ENCODE data around the gene GALNT6.
A peak's percentile ranks its signal among the peaks of the same experiment; 100 is the strongest.

GALNT6 gene

DNA sequence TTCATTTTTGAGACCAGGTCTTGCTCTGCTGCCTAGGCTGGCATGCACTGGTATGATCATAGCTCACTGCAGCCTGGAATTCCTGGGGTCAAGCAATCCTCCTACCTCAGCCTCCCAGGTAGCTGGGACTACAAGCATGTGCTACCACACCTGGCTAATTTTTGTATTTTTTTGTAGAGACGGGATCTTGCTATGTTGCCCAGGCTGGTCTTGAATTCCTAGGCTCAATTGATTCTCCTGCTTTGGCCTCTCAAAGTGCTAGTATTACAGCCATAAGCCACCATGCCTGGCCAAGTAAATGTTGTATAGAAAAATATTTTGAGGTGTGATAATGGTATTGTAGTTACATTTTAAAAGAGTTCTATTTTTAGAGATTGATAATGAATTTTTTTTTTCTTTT is 79.8 kb downstream of the GALNT6 start:
- no peak overlapping the region for H3K4me3 ChIP-seq (ENCODE audit: low read depth in 1 of 2, low read length in 2 of 2)
- peaks cover 0 to 3% of the 10 kb centered on the region in 2 donors for H3K4me1 ChIP-seq (ENCODE audit: control insufficient read depth in 1 of 2, insufficient read depth in 2 of 2, low read length in 2 of 2)
- no peaks in the 10 kb centered on the region for H3K9me3 ChIP-seq (ENCODE audit: control insufficient read depth in 1 of 2, low read length in 2 of 2)
- no peak overlapping the region for H3K27ac ChIP-seq (ENCODE audit: low read length)
- no peaks in the 10 kb centered on the region for H3K36me3 ChIP-seq (ENCODE audit: control insufficient read depth in 1 of 2, insufficient read depth in 2 of 2, low read length in 2 of 2)
- H3K27me3 ChIP-seq (ENCODE audit: low read depth, low read length): no peaks in the 10 kb centered on the region

GRCh38 chr12:51307655-51308593 is 83.3 kb downstream of the GALNT6 start:
- no peaks in the 10 kb centered on the region for H3K9me3 ChIP-seq (ENCODE audit: control insufficient read depth in 1 of 2, low read length in 2 of 2)
- no peaks in the 10 kb centered on the region for H3K27me3 ChIP-seq (ENCODE audit: low read depth, low read length)
- H3K4me1 ChIP-seq (ENCODE audit: control insufficient read depth in 1 of 2, insufficient read depth in 2 of 2, low read length in 2 of 2): peaks cover 0 to 3% of the 10 kb centered on the region in 2 donors
- H3K36me3 ChIP-seq (ENCODE audit: control insufficient read depth in 1 of 2, insufficient read depth in 2 of 2, low read length in 2 of 2): no peaks in the 10 kb centered on the region
- H3K27ac ChIP-seq (ENCODE audit: low read length): peak overlapping the region; percentile 49
- no peak overlapping the region for H3K4me3 ChIP-seq (ENCODE audit: low read depth in 1 of 2, low read length in 2 of 2)

DNA sequence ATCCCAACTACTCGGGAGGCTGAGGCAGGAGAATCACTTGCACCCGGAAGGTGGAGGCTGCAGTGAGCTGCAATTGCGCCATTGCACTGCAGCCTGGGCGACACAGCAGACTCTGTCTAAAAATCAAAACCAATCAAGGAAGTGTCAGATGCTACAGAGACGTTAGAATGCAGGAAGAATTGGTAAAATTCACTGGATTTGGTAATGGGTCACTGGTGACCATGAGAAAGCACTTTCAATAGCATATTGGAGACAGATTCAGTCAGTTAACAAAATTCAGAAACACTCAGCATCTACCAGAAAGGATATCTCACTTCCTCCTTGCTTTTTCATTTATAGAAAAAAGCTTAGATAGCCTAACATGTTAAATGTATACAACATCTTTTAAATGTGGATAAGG is 84.7 kb downstream of the GALNT6 start:
- peaks cover 0 to 3% of the 10 kb centered on the region in 2 donors for H3K4me1 ChIP-seq (ENCODE audit: control insufficient read depth in 1 of 2, insufficient read depth in 2 of 2, low read length in 2 of 2)
- H3K4me3 ChIP-seq (ENCODE audit: low read depth in 1 of 2, low read length in 2 of 2): no peak overlapping the region
- H3K27ac ChIP-seq (ENCODE audit: low read length): no peak overlapping the region
- H3K27me3 ChIP-seq (ENCODE audit: low read depth, low read length): no peaks in the 10 kb centered on the region
- no peaks in the 10 kb centered on the region for H3K9me3 ChIP-seq (ENCODE audit: control insufficient read depth in 1 of 2, low read length in 2 of 2)
- no peaks in the 10 kb centered on the region for H3K36me3 ChIP-seq (ENCODE audit: control insufficient read depth in 1 of 2, insufficient read depth in 2 of 2, low read length in 2 of 2)

Data from muscle layer of duodenum (tissue), 2 donors.